Measurements from ENCODE around the gene FOXL2.

GRCh38 chr3:138944654-138944928 is 2.3 kb downstream of the FOXL2 start:
- no peak for TF ChIP-seq CTCF (conservative IDR thresholded peaks at IDR 0.05; ENCODE audit: low read depth, low read length)
- no peak for TF ChIP-seq EZH2phosphoT487 (IDR thresholded peaks at IDR 0.05; ENCODE audit: borderline replicate concordance, low read length)

Data from PC-3 (cell line).